HS-27A (cell line): ENCODE measurements around the gene TRIM56.
"Not testable (repeated sequence)": the region's sequence is repeated elsewhere in the genome, so short reads cannot be mapped to it uniquely, and the experiment has no call there.

Experiments
- DNase-seq: peaks from one replicate; pipeline ENCODE4 v3.0.0-alpha.2; 2012; ENCODE audit warnings: low read depth, missing footprints

The TRIM56 gene

DNA sequence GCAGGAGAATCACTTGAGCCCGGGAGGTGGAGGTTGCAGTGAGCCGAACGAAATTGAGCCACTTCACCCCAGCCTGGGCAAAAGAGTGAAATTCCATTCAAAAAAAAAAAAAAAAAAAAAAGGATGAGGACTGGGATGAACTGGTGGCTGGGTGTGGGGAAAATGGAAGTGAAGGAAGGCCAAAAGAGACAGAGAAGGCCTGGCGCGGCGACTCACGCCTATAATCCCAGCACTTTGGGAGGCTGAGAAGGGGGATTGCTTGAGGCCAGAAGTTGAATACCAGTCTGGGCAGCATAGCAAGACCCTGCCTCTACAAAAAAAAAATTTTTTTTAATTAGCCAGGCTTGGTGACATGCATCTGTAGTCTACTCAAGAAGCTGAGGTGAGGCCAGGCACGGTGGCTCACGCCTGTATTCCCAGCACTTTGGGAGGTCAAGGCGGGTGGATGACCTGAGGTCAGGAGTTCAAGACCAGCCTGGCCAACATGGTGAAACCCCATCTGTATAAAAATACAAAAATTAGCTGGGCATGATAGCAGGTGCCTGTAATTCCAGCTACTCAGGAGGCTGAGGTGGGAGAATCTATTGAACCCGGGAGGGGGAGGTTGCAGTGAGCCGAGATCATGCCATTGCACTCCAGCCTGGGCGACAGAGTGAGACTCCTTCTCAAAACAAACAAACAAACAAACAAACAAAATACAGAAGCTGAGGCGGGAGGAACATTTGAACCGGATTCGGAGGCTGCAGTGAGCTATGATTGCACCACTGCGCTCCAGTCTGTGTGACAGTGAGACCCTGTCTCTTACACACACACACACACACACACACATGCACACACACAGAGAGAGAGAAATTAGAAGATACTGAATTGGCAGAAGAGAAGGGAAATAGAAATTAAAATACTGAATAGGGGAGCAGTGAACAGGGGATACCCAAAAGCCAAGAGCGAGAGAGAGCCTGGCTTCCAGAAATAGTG, 47.6 kb downstream of the TRIM56 start:
- not testable (repeated sequence) for DNase-seq

GRCh38 chr7:101133621-101134398, 48.5 kb downstream of the TRIM56 start:
- DNase-seq = no peak

DNA sequence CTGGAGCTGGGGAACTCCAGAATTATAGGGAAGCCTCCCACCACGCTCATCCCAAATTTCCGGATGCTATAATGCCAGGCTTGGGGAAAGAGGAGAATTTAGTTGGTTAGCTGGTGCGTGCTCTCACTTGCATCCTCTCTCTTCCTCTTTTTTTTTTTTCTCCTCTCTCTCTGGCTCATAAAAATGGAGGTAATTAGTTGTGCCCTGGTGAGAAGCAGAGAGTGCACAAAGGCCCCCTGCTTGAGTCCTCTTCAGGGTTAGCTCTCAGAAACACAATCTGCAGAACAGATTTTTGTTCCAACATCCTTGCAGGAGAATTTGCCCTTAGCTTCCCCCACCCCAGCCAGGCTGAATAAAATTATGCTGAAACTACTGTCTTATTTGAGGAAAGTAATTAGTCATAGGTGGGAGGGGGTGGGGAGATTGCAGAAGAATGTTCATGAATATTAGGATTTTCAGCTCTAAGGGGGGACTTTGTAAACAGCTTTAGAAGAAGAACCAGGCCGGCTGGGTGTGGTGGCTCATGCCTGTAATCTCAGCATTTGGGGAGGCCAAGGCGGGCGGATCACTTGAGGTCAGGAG, 49.2 kb downstream of the TRIM56 start:
- no peak for DNase-seq

DNA sequence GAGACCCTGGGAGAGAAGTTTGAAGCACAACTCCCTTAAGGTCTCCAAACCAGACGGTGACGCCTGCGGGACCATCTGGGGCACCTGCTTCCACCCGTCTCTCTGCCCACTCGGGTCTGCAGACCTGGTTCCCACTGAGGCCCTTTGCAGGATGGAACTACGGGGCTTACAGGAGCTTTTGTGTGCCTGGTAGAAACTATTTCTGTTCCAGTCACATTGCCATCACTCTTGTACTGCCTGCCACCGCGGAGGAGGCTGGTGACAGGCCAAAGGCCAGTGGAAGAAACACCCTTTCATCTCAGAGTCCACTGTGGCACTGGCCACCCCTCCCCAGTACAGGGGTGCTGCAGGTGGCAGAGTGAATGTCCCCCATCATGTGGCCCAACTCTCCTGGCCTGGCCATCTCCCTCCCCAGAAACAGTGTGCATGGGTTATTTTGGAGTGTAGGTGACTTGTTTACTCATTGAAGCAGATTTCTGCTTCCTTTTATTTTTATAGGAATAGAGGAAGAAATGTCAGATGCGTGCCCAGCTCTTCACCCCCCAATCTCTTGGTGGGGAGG, 52.5 kb downstream of the TRIM56 start:
- no peak for DNase-seq

GRCh38 chr7:101138213-101138870, 53.1 kb downstream of the TRIM56 start:
- peak; percentile 88 for DNase-seq

GRCh38 chr7:101140339-101140699, 55.0 kb downstream of the TRIM56 start:
- no peak for DNase-seq

DNA sequence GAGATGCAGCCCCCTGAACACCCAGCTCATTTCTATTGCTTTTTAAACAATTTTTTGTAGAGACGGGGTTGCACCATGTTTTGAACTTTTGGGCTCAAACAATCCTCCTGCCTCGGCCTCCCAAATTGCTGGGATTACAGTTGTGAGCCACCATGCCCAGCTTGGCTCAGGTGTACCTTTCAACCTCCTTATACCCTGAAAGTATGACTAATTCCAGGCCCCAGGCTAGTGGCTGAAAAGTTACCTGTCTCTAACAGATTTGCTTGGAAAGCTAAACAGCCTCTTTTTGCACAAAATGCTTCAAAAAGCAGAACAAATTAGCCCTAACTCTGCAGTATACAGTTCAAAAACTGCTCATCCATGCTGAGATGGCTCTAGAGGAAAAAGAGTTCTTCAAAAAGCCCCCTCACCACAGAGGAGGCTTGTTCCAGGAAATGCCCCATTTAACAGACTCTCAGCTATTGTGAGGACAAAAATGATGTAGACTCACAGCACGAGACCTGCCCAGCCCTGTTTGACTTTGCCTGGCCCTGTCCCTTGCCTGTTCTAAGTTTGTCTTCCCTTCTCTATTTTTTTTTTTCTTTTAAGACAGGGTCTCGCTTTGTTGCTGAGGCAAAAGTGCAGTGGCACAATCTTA, 55.6 kb downstream of the TRIM56 start:
- DNase-seq = no peak
